Thymus (tissue), 11 donors: ENCODE results near the gene PRR19. TPM values are rescaled to one million over a fixed set of nuclear protein-coding genes. Genes with fewer than 3 reads are reported as not detected.

ENCODE experiments used
- DNase-seq, 9 donors: peaks; one replicate each; pipeline ENCODE4 v3.0.0-alpha.2; 2013; ENCODE audit warnings: low spot score in 9 of 9, low read depth in 6 of 9, missing footprints in 1 of 9
- H3K27ac ChIP-seq, 2 donors: one replicate each; pipeline ENCODE4 v1.5.1; 2013; ENCODE audit warnings: control low read depth in 1 of 2, low read depth in 1 of 2, low read length in 1 of 2, mild to moderate bottlenecking in 1 of 2, moderate library complexity in 1 of 2
- H3K27me3 ChIP-seq, 2 donors: one replicate each; pipeline ENCODE4 v1.5.1; 2013; ENCODE audit warnings: low read length in 1 of 2; ENCODE audit not compliant: control insufficient read depth in 2 of 2, insufficient read depth in 1 of 2
- H3K36me3 ChIP-seq, 2 donors: one replicate each; pipeline ENCODE4 v1.5.1; 2013; ENCODE audit warnings: low read length in 1 of 2, mild to moderate bottlenecking in 1 of 2, moderate library complexity in 1 of 2; ENCODE audit not compliant: control insufficient read depth in 2 of 2, insufficient read depth in 2 of 2
- H3K4me1 ChIP-seq, 2 donors: one replicate each; pipeline ENCODE4 v1.5.1; 2013; ENCODE audit warnings: low read length in 2 of 2; ENCODE audit not compliant: control insufficient read depth in 2 of 2, insufficient read depth in 2 of 2
- H3K4me3 ChIP-seq, 2 donors: one replicate each; pipeline ENCODE4 v1.5.1; 2013; ENCODE audit warnings: low read length in 2 of 2, control low read depth in 1 of 2, mild to moderate bottlenecking in 1 of 2
- H3K9me3 ChIP-seq, 2 donors: one replicate each; pipeline ENCODE4 v1.5.1; 2013; ENCODE audit warnings: low read length in 1 of 2, mild to moderate bottlenecking in 1 of 2; ENCODE audit not compliant: control insufficient read depth in 2 of 2, insufficient read depth in 1 of 2
- WGBS: extraction: QIAGEN DNeasy Blood & Tissue Kit; methylation state at CpG from one replicate; pipeline ENCODE4 v1.1.7; 2013; 5-methylcytosine and 5-hydroxymethylcytosine counted together
- polyA plus RNA-seq: library from polyadenylated mRNA; stranded (reverse); fragments of 200-250 nt; gene quantifications from one replicate; pipeline ENCODE4 v1.2.3, GENCODE V29; 2013
- total RNA-seq: library from RNA; stranded (reverse); fragments of 120-200 nt; gene quantifications from one replicate; pipeline ENCODE4 v1.2.4, GENCODE V29; 2013
- donor health status: healthy.

Gene PRR19
- total and polyA plus RNA-seq, 2 donors, result 0.42 to 0.78 TPM

DNA sequence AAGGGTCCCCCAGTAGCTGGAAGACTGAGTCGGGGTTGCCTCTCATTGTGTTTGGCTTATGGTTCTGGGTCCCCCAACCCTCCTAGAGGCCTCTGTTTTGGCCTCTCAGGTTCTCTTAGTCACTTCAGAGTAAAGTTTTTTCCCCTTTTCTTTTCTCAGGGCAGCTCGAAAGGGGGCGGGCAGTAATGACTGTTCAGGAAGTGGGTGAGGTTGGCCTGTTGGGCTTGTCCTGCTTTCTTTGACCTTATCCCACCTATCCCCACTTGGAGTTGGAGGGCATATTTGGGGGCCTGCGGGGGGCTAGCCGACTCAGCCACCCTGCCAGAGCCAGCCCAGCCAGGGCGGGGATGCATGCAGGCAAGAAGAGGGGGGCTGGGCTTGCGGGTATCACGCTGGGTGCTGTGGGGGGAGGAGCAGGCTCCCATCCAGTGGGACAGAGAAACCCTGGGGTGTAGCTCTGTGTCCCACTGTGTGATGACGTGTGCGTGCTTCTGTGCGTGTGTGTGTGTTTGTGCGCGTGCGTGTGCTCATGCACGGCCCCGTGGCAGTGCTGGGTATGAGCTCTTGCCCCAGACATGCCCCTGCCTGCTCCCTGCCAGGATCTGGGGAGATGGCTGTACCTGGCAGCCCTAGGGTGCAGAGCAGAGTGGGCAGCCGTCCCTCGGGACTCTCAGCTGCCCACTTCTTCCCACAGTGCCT, 31.4 kb upstream of the PRR19 start:
- peaks cover 24 to 32% of the 10 kb centered on the region in 2 donors for H3K4me1 ChIP-seq
- 8% methylated on average over 18 of the region's 18 CpGs for WGBS
- no peaks in the 10 kb centered on the region for H3K9me3 ChIP-seq
- peaks cover 32 to 39% of the 10 kb centered on the region in 2 donors for H3K36me3 ChIP-seq
- DNase-seq, result peak in 1 of 9 donors; percentile 62
- H3K27ac ChIP-seq, result peak overlapping the region; percentile 93 to 94
- H3K4me3 ChIP-seq, result peak overlapping the region; percentile 54 to 79
- no peaks in the 10 kb centered on the region for H3K27me3 ChIP-seq

DNA sequence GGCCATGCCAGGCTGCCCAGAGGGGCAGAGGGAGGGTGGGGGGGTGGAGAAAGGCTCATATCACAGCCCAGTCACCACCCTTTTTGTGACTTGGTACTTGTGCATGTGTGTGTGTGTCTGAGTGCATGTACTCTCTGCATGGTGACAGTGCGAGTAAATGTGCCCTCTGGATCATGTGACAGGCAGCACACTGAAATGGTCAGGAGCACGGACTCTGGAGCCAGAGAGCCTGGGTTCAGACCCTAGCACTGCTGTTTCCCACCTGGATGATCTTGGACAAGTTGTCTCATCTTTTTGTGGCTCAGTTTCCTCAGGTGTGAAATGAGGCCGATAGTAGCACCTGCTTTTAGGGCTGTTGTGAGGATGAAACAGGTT, 30.9 kb upstream of the PRR19 start:
- WGBS, result 88% methylated on average over 3 of the region's 3 CpGs
- no peaks in the 10 kb centered on the region for H3K9me3 ChIP-seq
- DNase-seq, result no peak
- H3K4me3 ChIP-seq, result peak overlapping the region in 1 of 2 donors; percentile 79
- H3K4me1 ChIP-seq, result peaks cover 24 to 32% of the 10 kb centered on the region in 2 donors
- peak overlapping the region in 1 of 2 donors; percentile 93 for H3K27ac ChIP-seq
- peaks cover 32 to 39% of the 10 kb centered on the region in 2 donors for H3K36me3 ChIP-seq
- no peaks in the 10 kb centered on the region for H3K27me3 ChIP-seq

- Histone ChIP-seq H3K36me3 (peaks cover 34 to 39% of the 10 kb centered on the region in 2 donors), H3K4me1 (peaks cover 24 to 32% of the 10 kb centered on the region in 2 donors), H3K27ac (no peak overlapping the region), H3K9me3 (no peaks in the 10 kb centered on the region), H3K27me3 (no peaks in the 10 kb centered on the region), H3K4me3 (no peak overlapping the region)
- DNase-seq, result no peak
- WGBS, result 97% methylated on average over 35 of the region's 35 CpGs
Observed at GRCh38 chr19:42271861-42272534, 29.9 kb upstream of the PRR19 start.

DNA sequence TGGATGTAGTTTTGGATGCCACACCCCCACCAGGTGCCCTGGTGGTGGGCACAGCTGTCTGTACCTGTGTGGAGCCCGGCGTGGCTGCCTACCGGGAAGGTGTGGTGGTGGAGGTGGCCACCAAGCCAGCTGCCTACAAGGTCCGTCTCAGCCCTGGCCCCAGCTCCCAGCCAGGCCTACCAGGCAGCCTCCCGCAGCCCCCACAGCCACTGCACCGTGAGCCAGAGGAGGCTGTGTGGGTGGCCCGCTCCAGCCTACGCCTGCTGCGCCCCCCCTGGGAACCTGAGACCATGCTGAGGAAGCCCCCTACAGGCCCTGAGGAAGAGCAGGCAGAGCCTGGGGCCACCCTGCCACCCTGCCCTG, 29.4 kb upstream of the PRR19 start:
- H3K4me1 ChIP-seq, result peaks cover 23 to 29% of the 10 kb centered on the region in 2 donors

GRCh38 chr19:42272989-42273406, 28.9 kb upstream of the PRR19 start:
- Histone ChIP-seq H3K9me3 (no peaks in the 10 kb centered on the region), H3K36me3 (peaks cover 38 to 39% of the 10 kb centered on the region in 2 donors), H3K4me1 (peaks cover 22 to 29% of the 10 kb centered on the region in 2 donors), H3K27me3 (no peaks in the 10 kb centered on the region), H3K27ac (no peak overlapping the region), H3K4me3 (no peak overlapping the region)
- WGBS, result 98% methylated on average over 23 of the region's 23 CpGs
- DNase-seq, result no peak

More for the DNA sequence above, 29.4 kb upstream of the PRR19 start:
- Histone ChIP-seq H3K27me3 (no peaks in the 10 kb centered on the region), H3K27ac (no peak overlapping the region), H3K4me3 (no peak overlapping the region), H3K36me3 (peaks cover 37 to 39% of the 10 kb centered on the region in 2 donors), H3K9me3 (no peaks in the 10 kb centered on the region)
- no peak for DNase-seq
- 94% methylated on average over 9 of the region's 9 CpGs for WGBS

DNA sequence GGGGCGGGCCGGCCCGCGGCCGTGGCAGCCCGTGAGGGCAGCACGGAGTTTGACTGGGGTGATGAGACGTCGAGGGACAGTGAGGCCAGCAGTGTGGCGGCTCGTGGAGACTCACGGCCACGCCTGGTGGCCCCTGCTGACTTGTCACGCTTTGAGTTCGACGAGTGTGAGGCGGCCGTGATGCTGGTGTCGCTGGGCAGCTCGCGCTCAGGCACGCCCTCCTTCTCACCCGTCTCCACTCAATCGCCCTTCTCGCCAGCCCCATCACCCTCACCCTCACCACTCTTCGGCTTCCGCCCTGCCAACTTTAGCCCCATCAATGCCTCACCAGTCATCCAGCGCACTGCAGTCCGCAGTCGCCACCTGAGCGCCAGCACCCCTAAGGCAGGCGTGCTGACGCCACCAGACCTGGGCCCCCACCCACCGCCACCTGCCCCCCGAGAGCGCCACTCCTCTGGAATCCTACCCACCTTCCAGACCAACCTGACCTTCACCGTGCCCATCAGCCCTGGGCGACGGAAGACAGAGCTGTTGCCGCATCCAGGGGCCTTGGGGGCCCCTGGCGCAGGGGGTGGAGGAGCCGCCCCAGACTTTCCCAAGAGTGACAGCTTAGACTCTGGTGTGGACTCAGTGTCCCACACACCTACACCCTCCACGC, 28.4 kb upstream of the PRR19 start:
- 98% methylated on average over 43 of the region's 43 CpGs for WGBS
- no peak overlapping the region for H3K4me3 ChIP-seq
- peaks cover 22 to 34% of the 10 kb centered on the region in 2 donors for H3K4me1 ChIP-seq
- no peaks in the 10 kb centered on the region for H3K27me3 ChIP-seq
- DNase-seq, result no peak
- H3K27ac ChIP-seq, result no peak overlapping the region
- H3K36me3 ChIP-seq, result peaks cover 38 to 39% of the 10 kb centered on the region in 2 donors
- no peaks in the 10 kb centered on the region for H3K9me3 ChIP-seq

- 98% methylated on average over 22 of the region's 22 CpGs for WGBS
- H3K4me1 ChIP-seq, result peaks cover 25 to 41% of the 10 kb centered on the region in 2 donors
- H3K9me3 ChIP-seq, result no peaks in the 10 kb centered on the region
- H3K36me3 ChIP-seq, result peaks cover 38 to 39% of the 10 kb centered on the region in 2 donors
- no peak overlapping the region for H3K27ac ChIP-seq
- no peak for DNase-seq
- no peaks in the 10 kb centered on the region for H3K27me3 ChIP-seq
- H3K4me3 ChIP-seq, result no peak overlapping the region
Observed at GRCh38 chr19:42274065-42274682, 27.8 kb upstream of the PRR19 start.

GRCh38 chr19:42275103-42275502, 26.8 kb upstream of the PRR19 start:
- Histone ChIP-seq H3K4me1 (peaks cover 27 to 40% of the 10 kb centered on the region in 2 donors), H3K27ac (no peak overlapping the region), H3K4me3 (no peak overlapping the region), H3K36me3 (peaks cover 38 to 39% of the 10 kb centered on the region in 2 donors), H3K9me3 (no peaks in the 10 kb centered on the region), H3K27me3 (no peaks in the 10 kb centered on the region)
- 93% methylated on average over 7 of the region's 7 CpGs for WGBS
- no peak for DNase-seq
